Activated CD4-positive, alpha-beta T cell treated with anti-CD3 and anti-CD28 coated beads, Interleukin-2, amount 50 U/mL, for 16 hours (primary cell): ENCODE measurements around the gene XYLT2.
"Not testable (repeated sequence)": the region's sequence is repeated elsewhere in the genome, so short reads cannot be mapped to it uniquely, and the experiment has no call there.

ENCODE experiments used
- DNase-seq: peaks from one replicate; pipeline ENCODE4 v3.0.0-alpha.2; 2020

XYLT2 gene

DNA sequence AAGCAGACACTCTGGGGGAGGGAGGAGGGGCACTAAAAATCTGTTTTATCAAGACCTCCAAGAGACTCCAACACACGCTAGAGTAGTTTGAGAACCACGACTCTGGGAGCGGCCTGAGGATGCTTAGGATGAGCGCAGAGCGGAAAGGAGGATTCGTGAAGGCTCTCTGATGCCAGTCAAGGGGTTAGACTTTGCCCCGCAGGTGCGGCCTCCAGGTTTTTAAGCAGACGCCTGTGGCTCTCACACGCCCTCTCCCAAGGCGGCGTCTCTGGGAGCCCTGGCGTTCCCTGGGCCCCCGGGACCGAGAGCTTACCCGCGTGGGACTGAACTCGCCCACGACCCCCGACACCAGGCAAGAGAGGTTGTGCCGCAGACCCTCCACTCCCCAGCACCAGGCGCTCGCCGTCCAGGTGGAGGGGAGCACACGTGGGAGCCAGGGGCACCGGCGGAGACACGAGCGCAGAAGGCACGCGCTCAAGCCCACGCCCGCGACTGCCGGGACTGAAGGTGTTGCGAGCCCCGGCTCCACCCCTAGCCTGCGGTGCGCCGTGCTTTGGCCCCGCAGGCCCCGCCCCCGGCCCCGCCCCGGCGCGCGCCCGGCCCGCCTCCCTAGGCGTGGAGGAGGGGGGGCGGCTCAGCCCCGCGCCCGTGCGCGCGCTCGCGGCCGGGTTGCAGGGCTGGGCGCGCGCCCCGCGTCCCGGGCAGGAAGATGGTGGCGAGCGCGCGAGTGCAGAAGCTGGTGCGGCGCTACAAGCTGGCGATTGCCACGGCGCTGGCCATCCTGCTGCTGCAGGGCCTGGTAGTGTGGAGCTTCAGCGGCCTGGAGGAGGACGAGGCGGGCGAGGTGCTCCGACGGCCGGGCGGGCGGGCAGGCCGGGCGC is at the start of gene XYLT2:
TSS of gene XYLT2 (plus strand) at position 695 of the 881 bp plus-strand sequence. CDS start at position 710, 15 bp downstream.
- DNase-seq: peak; percentile 90

DNA sequence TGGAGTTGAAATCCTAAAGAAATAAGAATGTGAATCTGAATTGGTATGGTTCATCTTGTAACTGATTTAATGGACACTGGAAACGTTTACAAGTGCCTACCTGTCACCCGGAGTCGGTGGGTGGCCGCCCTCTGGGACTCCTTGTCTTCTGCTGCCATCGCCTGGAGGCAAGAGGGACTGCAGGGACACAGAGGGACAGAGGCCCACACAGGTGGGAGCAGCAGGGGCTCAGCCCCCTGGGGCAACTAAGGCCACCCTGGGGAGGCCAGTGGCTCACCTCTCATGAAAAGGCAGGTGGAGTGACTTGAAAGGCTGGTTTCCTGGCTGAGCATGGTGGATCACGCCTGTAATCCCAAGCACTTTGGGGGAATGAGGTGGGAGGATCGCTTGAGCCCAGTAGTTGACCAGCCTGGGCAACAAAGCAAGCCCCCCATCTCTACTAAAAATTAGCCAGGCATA is 48.5 kb upstream of the XYLT2 start:
- peak; percentile 86 for DNase-seq

DNA sequence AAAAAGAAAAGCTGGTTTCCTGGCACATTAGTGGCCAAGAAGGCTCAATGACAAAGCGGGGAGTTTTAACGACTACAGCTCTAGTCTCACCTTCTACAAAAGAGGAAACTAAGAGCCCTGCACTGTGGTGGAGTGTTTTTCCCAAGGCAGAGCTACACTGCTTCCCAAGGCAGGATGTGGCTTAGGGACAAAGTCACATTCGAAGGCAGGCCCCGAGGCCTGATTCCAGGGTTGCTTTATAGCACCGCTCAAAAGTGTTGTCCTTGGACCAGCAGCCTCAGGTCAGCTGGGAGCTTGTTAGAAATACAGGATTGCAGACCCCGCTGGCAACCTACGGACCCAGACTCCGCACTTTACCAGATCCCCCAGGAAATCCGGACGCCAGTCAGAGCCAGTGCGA is 47.9 kb upstream of the XYLT2 start:
- DNase-seq: no peak

- DNase-seq: no peak
Measured at GRCh38 chr17:50299776-50300175, 46.1 kb upstream of the XYLT2 start.

GRCh38 chr17:50300824-50301223 is 45.1 kb upstream of the XYLT2 start:
- DNase-seq: not testable (repeated sequence)

DNA sequence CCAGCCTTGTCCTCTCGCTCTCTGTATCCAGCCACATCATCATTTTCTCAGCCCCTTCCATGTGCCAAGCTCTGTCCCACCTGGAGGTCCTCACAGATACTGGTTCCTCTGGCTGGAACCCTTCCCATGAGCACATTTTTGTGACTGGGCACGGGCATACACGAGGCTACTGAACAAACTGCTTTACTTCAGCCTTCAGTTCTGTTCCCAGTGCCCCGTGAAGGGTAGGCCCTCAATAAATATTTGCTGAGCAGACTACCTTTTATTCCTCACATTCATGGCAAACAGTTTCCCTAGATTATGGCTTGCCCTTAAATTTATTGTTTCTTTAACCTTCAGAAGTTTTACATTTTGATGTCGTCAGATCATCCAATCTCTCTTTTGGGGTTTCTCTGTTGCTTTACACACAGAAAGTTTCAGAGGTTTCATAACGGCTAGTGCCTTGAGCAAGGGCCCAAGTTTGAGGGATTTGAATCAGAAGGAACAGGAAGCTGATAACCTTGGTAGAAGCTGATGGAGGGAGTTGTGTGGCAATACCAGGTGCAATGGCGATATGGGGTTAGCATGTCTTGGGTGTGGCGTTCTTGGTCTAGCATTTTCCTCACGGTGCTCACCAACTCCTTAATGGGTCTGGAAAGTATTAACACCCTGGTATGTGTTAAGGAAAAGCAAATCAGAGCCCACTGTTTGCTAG is 43.9 kb upstream of the XYLT2 start:
- peak; percentile 34 for DNase-seq

GRCh38 chr17:50303051-50303450 is 42.9 kb upstream of the XYLT2 start:
- no peak for DNase-seq

- DNase-seq: no peak
Measured at GRCh38 chr17:50303596-50303995, 42.3 kb upstream of the XYLT2 start.

- no peak for DNase-seq
Measured at GRCh38 chr17:50304781-50305404, 41.0 kb upstream of the XYLT2 start.

GRCh38 chr17:50307654-50308053 is 38.3 kb upstream of the XYLT2 start:
- no peak for DNase-seq

- no peak for DNase-seq
Measured at GRCh38 chr17:50308666-50309065, 37.3 kb upstream of the XYLT2 start.

GRCh38 chr17:50310455-50311111 is 35.3 kb upstream of the XYLT2 start:
- DNase-seq: no peak

DNA sequence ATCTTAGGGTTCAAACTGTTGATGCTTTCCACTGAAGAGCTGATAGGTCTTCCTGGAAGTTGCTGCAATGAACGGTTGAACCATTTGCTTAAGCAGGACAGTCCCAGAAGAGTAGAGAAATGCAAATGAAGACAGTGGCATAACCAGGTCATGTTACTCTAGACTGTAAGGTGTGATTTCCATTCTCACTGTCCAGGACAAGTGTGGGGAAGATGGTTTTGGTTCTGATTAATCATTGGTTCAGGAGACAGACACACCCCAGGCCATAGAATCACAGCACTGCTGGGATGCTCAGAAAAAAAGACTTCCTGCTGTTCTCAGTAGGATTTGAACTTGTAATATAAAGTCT is 34.8 kb upstream of the XYLT2 start:
- DNase-seq: peak; percentile 45

DNA sequence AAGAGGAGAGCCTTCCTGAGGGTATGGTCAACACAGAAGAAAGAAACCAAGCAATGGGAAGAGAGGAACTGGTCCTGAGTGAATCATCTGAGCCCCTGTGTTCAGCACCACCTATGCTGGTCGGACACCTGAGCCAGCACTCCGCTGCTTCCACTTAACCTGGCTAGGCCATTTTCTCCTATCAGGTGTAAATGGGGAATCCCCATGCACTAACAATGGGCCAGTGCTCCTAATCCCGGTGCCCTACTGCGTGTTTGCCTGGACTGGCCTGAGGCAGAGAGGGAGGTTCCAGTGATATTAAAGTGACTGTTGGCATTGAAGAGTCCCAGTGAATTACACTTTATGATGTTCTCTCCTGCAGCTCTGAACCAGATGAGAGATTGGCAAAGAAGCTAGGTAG is 34.4 kb upstream of the XYLT2 start:
- DNase-seq: no peak

- no peak for DNase-seq
Measured at GRCh38 chr17:50312308-50312707, 33.6 kb upstream of the XYLT2 start.

- no peak for DNase-seq
Measured at GRCh38 chr17:50314456-50315011, 31.4 kb upstream of the XYLT2 start.

GRCh38 chr17:50316016-50316587 is 29.8 kb upstream of the XYLT2 start:
- no peak for DNase-seq

GRCh38 chr17:50316660-50317059 is 29.3 kb upstream of the XYLT2 start:
- DNase-seq: not testable (repeated sequence)

DNA sequence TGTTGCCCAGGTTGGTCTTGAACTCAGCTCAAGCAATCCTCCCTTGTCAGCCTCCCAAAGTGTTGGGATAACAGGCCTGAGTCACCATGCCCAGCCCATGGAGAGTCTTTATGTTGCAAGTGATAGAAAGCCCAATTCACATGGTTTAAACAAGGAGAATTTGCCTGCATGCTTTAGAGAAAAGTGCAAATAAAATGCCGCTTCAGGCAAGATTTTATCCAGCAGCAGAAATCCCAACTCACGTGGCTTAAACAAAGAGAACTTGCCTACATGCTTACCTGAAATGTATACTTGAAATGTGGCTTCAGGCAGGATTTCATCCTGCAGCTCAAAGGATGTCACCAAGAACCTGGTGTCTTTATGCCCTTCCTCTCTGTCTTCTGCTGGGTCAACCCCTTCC is 28.8 kb upstream of the XYLT2 start:
- DNase-seq: no peak

DNA sequence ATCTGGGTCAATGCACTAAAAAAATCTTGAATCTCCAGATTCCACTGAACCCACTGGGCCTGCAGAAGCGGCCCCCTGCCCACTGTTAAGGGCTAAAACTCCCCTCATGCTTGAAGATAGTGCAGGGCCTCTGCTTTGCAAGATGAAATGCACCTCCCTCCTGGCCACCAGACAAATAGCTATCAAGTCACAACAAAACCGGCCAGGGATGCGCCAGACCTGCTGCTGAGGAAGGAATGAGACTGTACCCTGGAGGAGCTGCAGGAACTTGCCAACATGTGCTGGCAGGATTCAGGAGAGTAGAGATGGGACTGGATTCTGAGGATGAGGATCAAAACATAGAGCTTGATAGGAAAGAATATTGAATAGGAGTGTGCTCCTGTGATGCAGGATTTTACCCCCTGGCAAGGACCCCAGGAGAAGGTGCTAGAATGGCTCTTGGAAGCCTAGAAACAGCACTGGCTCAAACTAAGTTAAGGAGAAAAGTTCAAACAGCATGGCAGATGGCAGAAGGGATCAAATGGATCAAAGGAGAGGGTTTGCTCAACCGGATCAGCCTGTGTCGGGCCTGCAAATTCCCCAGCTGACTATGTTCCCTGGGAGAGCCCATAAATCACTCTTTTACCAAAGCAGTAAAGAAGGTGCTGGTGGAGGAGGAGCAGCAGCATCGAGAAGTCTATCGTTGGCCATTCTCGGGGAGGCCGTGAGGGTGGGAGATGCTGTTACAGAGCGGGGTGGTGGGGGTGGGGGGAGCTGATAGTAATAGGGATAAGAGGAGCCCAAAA is 27.2 kb upstream of the XYLT2 start:
- DNase-seq: no peak

- no peak for DNase-seq
Measured at GRCh38 chr17:50319306-50320004, 26.5 kb upstream of the XYLT2 start.
